Caco-2 (cell line): ENCODE measurements around the gene MRFAP1. TPM values are rescaled to one million over a fixed set of nuclear protein-coding genes. Genes with fewer than 3 reads are reported as not detected.

Source experiments
- BruUV-seq: library from RNA; stranded (reverse); fragments of 400-500 nt; replicated peaks from 2 replicates; lab custom pipeline; 2021; lab: Mats Ljungman, UMichigan
- CTCF ChIA-PET: fragments of 300-600 bp; sonication (Branson Sonifier 250); formaldehyde crosslinking; loops from one replicate; lab custom pipeline; 2022; ENCODE audit warnings: antibody characterized with exemption; lab: Charles Lee
- POLR2A ChIA-PET: fragments of 300-600 bp; sonication (Branson Sonifier 250); formaldehyde crosslinking; loops from one replicate; lab custom pipeline; 2022; ENCODE audit warnings: antibody characterized with exemption; lab: Charles Lee
- DNase-seq, 2 experiments: peaks; one replicate each; pipeline versions ENCODE4 v3.0.0 to v3.0.0-alpha.2; 2020 to 2022
- H3K27me3 ChIP-seq: replicated peaks from 2 replicates; pipeline ENCODE4 v1.6.0; 2011; ENCODE audit warnings: low read length; ENCODE audit not compliant: control insufficient read depth, insufficient read depth
- H3K36me3 ChIP-seq: 2 replicates; pipeline ENCODE4 v1.5.1; 2011; ENCODE audit warnings: low read length; ENCODE audit not compliant: control insufficient read depth, insufficient read depth
- H3K4me1 ChIP-seq: fragments of 250-450 bp; sonication (Bioruptor Pico); 2 replicates; pipeline ENCODE4 v1.5.1; 2020; ENCODE audit warnings: mild to moderate bottlenecking
- H3K4me3 ChIP-seq: 2 replicates; pipeline ENCODE4 v1.5.1; 2011; ENCODE audit warnings: low read depth, mild to moderate bottlenecking, control low read depth, low read length
- H3K9me3 ChIP-seq: fragments of 250-450 bp; sonication (Bioruptor Pico); 2 replicates; pipeline ENCODE4 v1.5.1; 2020; ENCODE audit warnings: mild to moderate bottlenecking, moderate library complexity
- H3K27ac Mint-ChIP-seq: one replicate; pipeline ENCODE4 v1.8.0; 2022; ENCODE audit warnings: mixed read lengths; ENCODE audit not compliant: unreplicated experiment
- H3K27me3 Mint-ChIP-seq: one replicate; pipeline ENCODE4 v1.8.0; 2022; ENCODE audit warnings: mixed read lengths; ENCODE audit not compliant: insufficient read depth, unreplicated experiment
- H3K36me3 Mint-ChIP-seq: one replicate; pipeline ENCODE4 v1.8.0; 2022; ENCODE audit warnings: mild to moderate bottlenecking, mixed read lengths; ENCODE audit not compliant: insufficient read depth, unreplicated experiment
- H3K4me1 Mint-ChIP-seq: one replicate; pipeline ENCODE4 v1.8.0; 2022; ENCODE audit warnings: low read depth, mixed read lengths; ENCODE audit not compliant: unreplicated experiment
- H3K4me3 Mint-ChIP-seq: one replicate; pipeline ENCODE4 v1.8.0; 2022; ENCODE audit warnings: mild to moderate bottlenecking, moderate library complexity, mixed read lengths; ENCODE audit not compliant: unreplicated experiment
- H3K9me3 Mint-ChIP-seq: one replicate; pipeline ENCODE4 v1.8.0; 2022; ENCODE audit warnings: mixed read lengths; ENCODE audit not compliant: unreplicated experiment
- intact Hi-C: fragments of 100-400 bp; cut with micrococcal nuclease; formaldehyde crosslinking; loops from one replicate; pipeline ENCODE4 v1.10.0; 2022; ENCODE audit not compliant: unreplicated experiment
- total RNA-seq: library from RNA; stranded (reverse); gene quantifications from 2 replicates; pipeline ENCODE4 v1.2.3, GENCODE V29; 2022
- TF ChIP-seq, protein P1 (sequence below), 2 experiments: fragments of 200-600 bp in 1 of 2; IDR thresholded peaks; 1 replicate in 1 of 2; 2 replicates in 1 of 2; pipeline versions ENCODE4 v1.5.1 to v1.8.0; 2011 to 2022; ENCODE audit warnings: antibody characterized with exemption in 1 of 2, control low read depth in 1 of 2, inconsistent platforms in 1 of 2, low read depth in 1 of 2, low read length in 1 of 2, mild to moderate bottlenecking in 1 of 2, moderate library complexity in 1 of 2; ENCODE audit not compliant: insufficient read depth in 1 of 2, severe bottlenecking in 1 of 2, unreplicated experiment in 1 of 2

MRFAP1 gene
- total RNA-seq, 1 experiment from 2014 or later = 254 TPM

GRCh38 chr4:6657242-6658208 lies 17.0 kb downstream of the MRFAP1 start:
- ChIA-PET CTCF (no interaction called here), POLR2A (no interaction called here)
- H3K4me1 Mint-ChIP-seq = no peaks in the 10 kb centered on the region
- H3K9me3 Mint-ChIP-seq = no peaks in the 10 kb centered on the region
- H3K27me3 ChIP-seq = no peaks in the 10 kb centered on the region
- TF ChIP-seq, protein P1, sequence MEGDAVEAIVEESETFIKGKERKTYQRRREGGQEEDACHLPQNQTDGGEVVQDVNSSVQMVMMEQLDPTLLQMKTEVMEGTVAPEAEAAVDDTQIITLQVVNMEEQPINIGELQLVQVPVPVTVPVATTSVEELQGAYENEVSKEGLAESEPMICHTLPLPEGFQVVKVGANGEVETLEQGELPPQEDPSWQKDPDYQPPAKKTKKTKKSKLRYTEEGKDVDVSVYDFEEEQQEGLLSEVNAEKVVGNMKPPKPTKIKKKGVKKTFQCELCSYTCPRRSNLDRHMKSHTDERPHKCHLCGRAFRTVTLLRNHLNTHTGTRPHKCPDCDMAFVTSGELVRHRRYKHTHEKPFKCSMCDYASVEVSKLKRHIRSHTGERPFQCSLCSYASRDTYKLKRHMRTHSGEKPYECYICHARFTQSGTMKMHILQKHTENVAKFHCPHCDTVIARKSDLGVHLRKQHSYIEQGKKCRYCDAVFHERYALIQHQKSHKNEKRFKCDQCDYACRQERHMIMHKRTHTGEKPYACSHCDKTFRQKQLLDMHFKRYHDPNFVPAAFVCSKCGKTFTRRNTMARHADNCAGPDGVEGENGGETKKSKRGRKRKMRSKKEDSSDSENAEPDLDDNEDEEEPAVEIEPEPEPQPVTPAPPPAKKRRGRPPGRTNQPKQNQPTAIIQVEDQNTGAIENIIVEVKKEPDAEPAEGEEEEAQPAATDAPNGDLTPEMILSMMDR (IDR thresholded peaks at IDR 0.05; ENCODE audit: insufficient read depth in 1 of 2, low read depth in 1 of 2, low read length in 1 of 2, severe bottlenecking in 1 of 2, unreplicated experiment in 1 of 2) = no peak
- H3K36me3 ChIP-seq = no peaks in the 10 kb centered on the region
- no peaks in the 10 kb centered on the region for H3K27me3 Mint-ChIP-seq
- no peaks in the 10 kb centered on the region for H3K36me3 Mint-ChIP-seq
- H3K4me3 Mint-ChIP-seq = no peak overlapping the region
- BruUV-seq = no TSS peak
- no peaks in the 10 kb centered on the region for H3K4me1 ChIP-seq
- H3K27ac Mint-ChIP-seq = no peak overlapping the region
- intact Hi-C loops = no loop called here
- H3K4me3 ChIP-seq = no peak overlapping the region
- H3K9me3 ChIP-seq = no peaks in the 10 kb centered on the region
- no peak for DNase-seq

- no peak overlapping the region for H3K27ac Mint-ChIP-seq
- H3K36me3 Mint-ChIP-seq = no peaks in the 10 kb centered on the region
- intact Hi-C loops = no loop called here
- H3K36me3 ChIP-seq = no peaks in the 10 kb centered on the region
- H3K9me3 Mint-ChIP-seq = no peaks in the 10 kb centered on the region
- H3K4me3 Mint-ChIP-seq = no peak overlapping the region
- ChIA-PET CTCF (no interaction called here), POLR2A (no interaction called here)
- no peaks in the 10 kb centered on the region for H3K9me3 ChIP-seq
- H3K4me1 Mint-ChIP-seq = no peaks in the 10 kb centered on the region
- no TSS peak for BruUV-seq
- no peaks in the 10 kb centered on the region for H3K27me3 ChIP-seq
- no peak overlapping the region for H3K4me3 ChIP-seq
- H3K27me3 Mint-ChIP-seq = no peaks in the 10 kb centered on the region
- TF ChIP-seq, protein P1 (IDR thresholded peaks at IDR 0.05; ENCODE audit: insufficient read depth in 1 of 2, low read depth in 1 of 2, low read length in 1 of 2, severe bottlenecking in 1 of 2, unreplicated experiment in 1 of 2) = no peak
- no peak for DNase-seq
- H3K4me1 ChIP-seq = no peaks in the 10 kb centered on the region
Measured at GRCh38 chr4:6658209-6658595, 17.7 kb downstream of the MRFAP1 start.

GRCh38 chr4:6658597-6659075 lies 18.2 kb downstream of the MRFAP1 start:
- POLR2A ChIA-PET = no interaction called here

More at GRCh38 chr4:6658597-6659075, 18.2 kb downstream of the MRFAP1 start:
- CTCF ChIA-PET = no interaction called here
- H3K4me1 Mint-ChIP-seq = no peaks in the 10 kb centered on the region
- H3K27me3 ChIP-seq = no peaks in the 10 kb centered on the region
- H3K4me1 ChIP-seq = no peaks in the 10 kb centered on the region
- H3K36me3 Mint-ChIP-seq = no peaks in the 10 kb centered on the region
- H3K36me3 ChIP-seq = no peaks in the 10 kb centered on the region
- H3K9me3 ChIP-seq = no peaks in the 10 kb centered on the region
- intact Hi-C loops = no loop called here
- BruUV-seq = no TSS peak
- H3K27me3 Mint-ChIP-seq = no peaks in the 10 kb centered on the region
- H3K27ac Mint-ChIP-seq = no peak overlapping the region
- no peaks in the 10 kb centered on the region for H3K9me3 Mint-ChIP-seq
- H3K4me3 Mint-ChIP-seq = no peak overlapping the region
- TF ChIP-seq, protein P1 (IDR thresholded peaks at IDR 0.05; ENCODE audit: insufficient read depth in 1 of 2, low read depth in 1 of 2, low read length in 1 of 2, severe bottlenecking in 1 of 2, unreplicated experiment in 1 of 2) = no peak
- no peak overlapping the region for H3K4me3 ChIP-seq
- no peak for DNase-seq
